22Rv1 (cell line): Measurements from ENCODE around the gene DNASE2.
A peak's percentile ranks its signal among the peaks of the same experiment; 100 is the strongest.

ENCODE experiments used
- H3K27ac ChIP-seq: fragments of 450-650 bp; 2 replicates; pipeline ENCODE4 v1.5.1; 2017
- ZFX ChIP-seq: fragments of 450-650 bp; IDR thresholded peaks from 2 replicates; pipeline ENCODE4 v1.6.1; 2017; ENCODE audit warnings: antibody characterized with exemption, borderline replicate concordance
- TF ChIP-seq, protein P1 (sequence below): fragments of 450-650 bp; IDR thresholded peaks from 2 replicates; pipeline ENCODE4 v1.5.1; 2017; ENCODE audit warnings: mild to moderate bottlenecking

Gene DNASE2

DNA sequence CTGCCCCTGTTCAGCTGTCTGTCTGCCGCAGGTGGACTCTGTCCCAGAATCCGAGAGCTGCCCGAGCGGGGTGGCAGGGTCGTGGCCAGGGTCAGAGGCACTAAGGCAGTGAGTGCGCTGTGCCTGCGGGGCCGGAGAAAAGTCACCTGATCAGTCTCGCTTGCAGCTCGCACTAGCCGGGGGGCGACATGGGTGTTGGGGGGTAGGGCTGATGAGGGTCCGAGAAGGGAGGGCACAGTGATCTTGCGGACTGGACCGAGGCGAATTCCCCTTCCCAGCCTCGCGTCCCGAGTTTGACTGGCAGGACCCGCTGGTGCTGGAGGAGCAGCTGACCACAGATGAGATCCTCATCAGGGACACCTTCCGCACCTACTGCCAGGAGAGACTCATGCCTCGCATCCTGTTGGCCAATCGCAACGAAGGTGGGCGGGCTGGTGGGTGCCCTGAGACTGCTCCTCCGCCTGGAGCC, 10.3 kb upstream of the DNASE2 start:
- no peak for TF ChIP-seq ZFX
- TF ChIP-seq, protein P1, sequence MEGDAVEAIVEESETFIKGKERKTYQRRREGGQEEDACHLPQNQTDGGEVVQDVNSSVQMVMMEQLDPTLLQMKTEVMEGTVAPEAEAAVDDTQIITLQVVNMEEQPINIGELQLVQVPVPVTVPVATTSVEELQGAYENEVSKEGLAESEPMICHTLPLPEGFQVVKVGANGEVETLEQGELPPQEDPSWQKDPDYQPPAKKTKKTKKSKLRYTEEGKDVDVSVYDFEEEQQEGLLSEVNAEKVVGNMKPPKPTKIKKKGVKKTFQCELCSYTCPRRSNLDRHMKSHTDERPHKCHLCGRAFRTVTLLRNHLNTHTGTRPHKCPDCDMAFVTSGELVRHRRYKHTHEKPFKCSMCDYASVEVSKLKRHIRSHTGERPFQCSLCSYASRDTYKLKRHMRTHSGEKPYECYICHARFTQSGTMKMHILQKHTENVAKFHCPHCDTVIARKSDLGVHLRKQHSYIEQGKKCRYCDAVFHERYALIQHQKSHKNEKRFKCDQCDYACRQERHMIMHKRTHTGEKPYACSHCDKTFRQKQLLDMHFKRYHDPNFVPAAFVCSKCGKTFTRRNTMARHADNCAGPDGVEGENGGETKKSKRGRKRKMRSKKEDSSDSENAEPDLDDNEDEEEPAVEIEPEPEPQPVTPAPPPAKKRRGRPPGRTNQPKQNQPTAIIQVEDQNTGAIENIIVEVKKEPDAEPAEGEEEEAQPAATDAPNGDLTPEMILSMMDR, result no peak
- peak overlapping the region; percentile 56 for H3K27ac ChIP-seq

DNA sequence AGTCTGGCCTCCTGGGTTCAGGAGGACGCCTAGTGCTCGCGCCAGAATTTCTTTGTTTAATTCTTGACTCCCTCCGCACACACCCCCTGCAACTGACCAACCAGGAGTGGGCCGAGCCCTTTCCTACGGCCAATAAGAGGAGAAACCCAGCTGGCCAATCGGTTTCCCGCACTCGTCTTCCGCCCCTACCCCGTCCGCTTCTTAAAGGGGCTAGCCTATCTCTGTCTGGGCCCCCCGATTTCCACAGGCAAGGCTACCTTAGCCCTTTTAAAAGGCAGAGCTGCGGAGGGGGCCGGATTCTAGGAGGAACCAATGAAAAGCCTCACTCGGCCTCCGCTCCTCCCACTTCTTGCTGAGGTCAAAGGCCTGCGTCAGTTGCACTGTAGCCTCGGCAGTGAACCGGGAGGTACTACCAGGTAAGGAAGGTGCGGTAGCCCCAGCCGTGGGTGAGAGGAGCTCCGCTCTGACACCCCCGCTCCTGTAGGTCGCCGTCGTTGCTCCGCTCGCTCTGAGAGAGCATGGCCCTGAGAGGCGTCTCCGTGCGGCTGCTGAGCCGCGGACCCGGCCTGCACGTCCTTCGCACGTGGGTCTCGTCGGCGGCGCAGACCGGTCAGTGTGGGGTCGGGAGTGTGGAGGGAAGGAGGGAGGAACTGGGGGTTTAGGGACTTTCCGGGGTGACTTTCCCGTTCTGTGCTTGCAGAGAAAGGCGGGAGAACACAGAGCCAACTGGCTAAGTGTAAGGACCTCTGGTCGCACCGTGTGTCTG, 9.7 kb upstream of the DNASE2 start, which contains the start of gene GCDH:
Gene GCDH (plus strand): TSS at position 374 of the 766 bp plus-strand sequence. CDS start 145 bp downstream, at position 519.
- no peak for TF ChIP-seq ZFX
- TF ChIP-seq, protein P1, result no peak
- peak within 1 kb of the TSS; percentile 56 for H3K27ac ChIP-seq

DNA sequence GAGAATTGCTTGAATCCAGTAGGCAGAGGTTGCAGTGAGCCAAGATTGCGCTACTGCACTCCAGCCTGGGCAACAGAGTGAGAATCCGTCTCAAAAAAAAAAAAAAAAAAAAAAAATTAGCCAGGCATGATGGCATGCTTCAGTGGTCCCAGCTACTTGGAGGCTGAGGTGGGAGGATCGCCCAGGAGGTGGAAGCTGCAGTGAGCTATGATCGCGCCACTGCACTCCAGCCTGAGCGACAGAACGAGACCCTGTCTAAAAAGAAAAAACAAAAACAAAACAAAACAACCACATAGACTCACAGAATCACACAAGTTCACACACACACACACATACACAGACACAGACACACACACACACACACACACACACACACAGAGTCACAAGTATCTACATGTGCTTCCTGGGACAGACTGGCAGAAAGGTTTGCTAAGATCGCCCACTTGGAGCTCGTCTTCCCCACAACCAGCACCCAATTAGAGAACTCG, 9.1 kb upstream of the DNASE2 start:
- H3K27ac ChIP-seq, result peak overlapping the region; percentile 56

DNA sequence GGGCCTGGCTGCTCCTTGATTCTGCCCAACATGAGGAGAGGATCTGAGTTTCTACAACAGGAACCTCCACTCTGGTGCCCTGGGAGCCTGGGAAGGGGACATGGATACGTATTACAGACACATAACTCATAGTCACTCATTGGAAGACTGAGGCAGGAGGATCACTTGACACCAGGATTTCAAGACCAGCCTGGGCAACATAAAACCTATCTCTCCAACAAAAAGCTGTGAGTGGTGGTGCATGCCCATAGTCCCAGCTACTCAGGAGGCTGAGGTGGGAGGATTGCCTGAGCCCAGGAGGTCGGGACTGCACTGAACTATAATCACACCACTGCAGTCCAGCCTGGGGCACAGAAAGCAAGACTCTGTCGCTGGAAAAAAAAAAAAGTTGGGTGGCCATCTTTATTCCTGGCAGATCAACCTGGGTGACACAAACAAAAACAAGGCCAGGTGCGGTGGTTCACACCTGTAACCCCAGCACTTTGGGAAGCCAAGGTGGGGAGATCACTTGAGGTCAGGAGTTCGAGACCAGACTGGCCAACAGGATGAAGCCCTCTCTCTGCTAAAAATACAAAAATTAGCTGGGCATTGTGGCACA, 6.9 kb upstream of the DNASE2 start:
- TF ChIP-seq, protein P1, result no peak
- TF ChIP-seq ZFX, result no peak
- H3K27ac ChIP-seq, result no peak overlapping the region

DNA sequence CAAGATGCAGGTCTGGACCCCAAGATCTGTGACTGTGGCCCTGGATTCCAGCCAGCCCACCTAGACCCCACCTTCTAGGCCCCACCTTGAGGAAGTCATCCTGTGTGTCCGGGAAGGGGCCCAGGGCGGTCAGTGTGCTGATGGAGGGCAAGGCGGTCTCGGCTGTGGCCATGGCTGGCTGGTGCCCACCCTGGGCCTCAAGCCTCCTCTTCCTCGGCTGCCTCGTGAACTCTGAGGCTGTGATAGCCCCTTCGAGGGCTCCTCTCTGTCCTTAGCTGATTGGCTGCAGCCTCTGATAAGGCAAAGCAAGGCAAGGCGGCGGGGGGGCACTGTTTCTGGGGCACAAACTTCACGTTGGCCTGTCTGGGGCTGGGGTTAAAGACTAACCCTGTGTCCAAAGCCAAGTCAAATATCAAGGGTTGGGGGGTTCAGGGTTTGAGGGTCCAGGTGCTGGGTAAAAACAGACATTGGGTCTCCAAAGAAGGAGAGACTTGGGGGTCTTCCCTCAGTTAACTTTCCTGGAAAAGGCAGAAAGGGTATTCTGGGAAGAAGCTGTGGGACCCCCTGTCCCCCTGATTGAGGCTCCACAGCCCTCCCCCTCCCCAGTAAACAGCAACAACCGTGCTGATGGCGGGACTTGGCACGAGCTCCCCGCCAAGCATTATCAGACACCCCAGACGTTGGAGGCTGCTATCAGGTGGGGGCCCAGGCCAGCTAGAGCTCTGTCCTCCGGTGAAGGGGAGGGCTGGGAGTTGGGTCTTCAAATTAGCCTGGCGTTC, 5.9 kb upstream of the DNASE2 start, which contains the start of gene KLF1:
Gene KLF1 (minus strand): TSS at position 233 of the 779 bp plus-strand sequence. CDS start 61 bp downstream, at position 172.
- no peak for TF ChIP-seq ZFX
- TF ChIP-seq, protein P1, result no peak
- no peak within 1 kb of the TSS for H3K27ac ChIP-seq

DNA sequence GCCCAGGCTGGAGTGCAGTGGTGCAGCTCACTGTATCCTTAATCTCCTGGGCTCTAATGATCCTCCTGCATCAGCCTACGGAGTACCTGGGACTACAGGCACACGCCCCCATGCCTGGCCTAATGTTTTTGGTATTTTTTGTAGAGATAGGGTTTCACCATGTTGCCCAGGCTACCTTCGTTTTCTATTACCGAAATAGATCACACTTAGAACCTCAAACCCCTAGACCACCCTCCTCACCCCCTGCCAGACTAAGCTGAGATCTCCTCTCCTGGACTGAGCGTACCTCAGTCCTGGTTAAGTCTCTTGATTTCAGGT, 5.4 kb upstream of the DNASE2 start:
- no peak overlapping the region for H3K27ac ChIP-seq

More for the DNA sequence above, 5.4 kb upstream of the DNASE2 start:
- no peak for TF ChIP-seq ZFX
- TF ChIP-seq, protein P1, result no peak
